ENCODE measurements around the gene GRIP2. TPM values are rescaled to one million over a fixed set of nuclear protein-coding genes. Genes with fewer than 3 reads are reported as not detected.

The GRIP2 gene
- total and polyA plus RNA-seq, 9 of the 15 experiments (the other 6 are each of a cell fraction or from before 2014, with no cell fraction given): 0.01 TPM; not detected in 7

DNA sequence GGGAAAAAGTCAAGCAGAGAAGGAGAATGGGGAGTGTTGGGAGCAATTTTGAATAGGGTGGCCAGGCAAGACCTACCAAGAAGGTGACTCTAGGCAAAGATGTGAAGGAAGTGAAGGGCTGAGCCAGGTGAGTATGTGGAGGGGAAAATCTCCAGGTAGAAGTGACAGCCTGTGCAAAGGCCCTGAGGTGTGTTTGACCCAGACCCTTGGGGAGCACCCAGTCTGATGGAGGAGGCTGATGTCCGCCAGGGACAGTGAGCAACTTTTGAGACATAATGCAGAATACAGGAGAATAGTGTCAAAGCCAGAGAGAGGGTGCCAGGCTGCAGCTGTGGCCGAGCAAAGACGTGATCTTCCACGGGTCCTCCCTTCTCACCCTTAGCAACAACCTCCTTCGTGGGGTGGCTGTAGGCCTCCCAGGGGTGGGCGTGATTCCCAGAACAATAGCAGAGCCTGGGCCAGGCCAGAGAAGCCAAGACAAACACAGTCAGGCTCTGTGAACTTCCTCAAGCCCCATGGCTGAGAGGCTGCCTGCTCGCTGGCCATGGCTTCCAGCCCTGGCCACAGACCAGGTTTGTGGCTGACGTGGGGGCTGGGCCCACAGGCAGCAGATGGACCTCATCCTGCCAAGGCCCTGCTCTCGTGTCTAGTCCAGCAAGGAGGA, 79.7 kb downstream of the GRIP2 start:
- Histone ChIP-seq H3K9ac (ENCODE audit: insufficient read depth in 1 of 2, low read depth in 2 of 2, low read length in 2 of 2) (peak overlapping the region in 1 of 2 experiments; percentile 12; a peak in 1 of 4 replicates), H3K9me3 (replicated peaks; ENCODE audit: control insufficient read depth, insufficient read depth, low read depth, low read length) (no peaks in the 10 kb centered on the region), H3K4me3 (no peak overlapping the region), H3K4me1 (replicated peaks in 1 of 2; ENCODE audit: control insufficient read depth in 2 of 2, insufficient read depth in 2 of 2, low read length in 2 of 2) (peaks cover 9 to 12% of the 10 kb centered on the region in 2 experiments; a peak in 3 of 5 replicates), H3K27ac (ENCODE audit: extremely low read depth, low read depth, low read length) (no peak overlapping the region), H3K36me3 (ENCODE audit: control insufficient read depth, insufficient read depth, low read length) (peaks cover 100% of the 10 kb centered on the region), H2AFZ (ENCODE audit: low read depth, low read length) (no peak overlapping the region), H3K79me2 (ENCODE audit: control insufficient read depth, insufficient read depth, low read length) (no peaks in the 10 kb centered on the region), H3K4me2 (ENCODE audit: insufficient read depth, low read length) (no peak overlapping the region), H3K27me3 (ENCODE audit: control insufficient read depth in 2 of 2, insufficient read depth in 2 of 2, low read length in 2 of 2) (no peaks in the 10 kb centered on the region), H3K9me1 (ENCODE audit: control insufficient read depth, insufficient read depth, low read length) (peaks cover 3% of the 10 kb centered on the region), H4K20me1 (replicated peaks; ENCODE audit: control insufficient read depth, insufficient read depth, low read length) (no peaks in the 10 kb centered on the region)
- 89% methylated on average over 9 of the region's 9 CpGs for WGBS (ENCODE audit: insufficient coverage, low coverage, missing lambda C conversion rate)
- intact Hi-C loops (cut with micrococcal nuclease) (loop anchor here (2.0 to 10.0 kb wide), 2 partner anchors 200 to 566 kb away; no protein-coding TSS in a partner anchor), in situ Hi-C loops (cut with MboI) (loop anchor here (5.0 kb wide), 1 partner anchor 258 kb away; no protein-coding TSS in a partner anchor)
- FAIRE-seq (no peak), DNase-seq (ENCODE audit: extremely low read depth in 1 of 4, low spot score in 3 of 4) (no peak), ATAC-seq (no peak)
- TF ChIP-seq MYNN (IDR thresholded peaks at IDR 0.05): 0 out of 2 replicates have a peak, but pooled peaks have one; percentile 10
- TF ChIP-seq MYNN (CRISPR knock-in tag; IDR thresholded peaks at IDR 0.05): no peak
- no peak for TF ChIP-seq ZNF41 (CRISPR knock-in tag; conservative IDR thresholded peaks at IDR 0.05)
- no peak for TF ChIP-seq CCNT2 (IDR thresholded peaks at IDR 0.05; ENCODE audit: borderline replicate concordance, extremely low read depth, insufficient read length, low read depth, low read length)
- no peak for TF ChIP-seq SMAD2 (IDR thresholded peaks at IDR 0.05; ENCODE audit: low read depth, low read length)
- peak; percentile 19 for TF ChIP-seq ZFP36 (IDR thresholded peaks at IDR 0.05; ENCODE audit: low read depth, low read length, partially characterized antibody)
- TF ChIP-seq NCOA4 (IDR thresholded peaks at IDR 0.05; ENCODE audit: partially characterized antibody): no peak
- 0 out of 2 replicates have a peak, but pooled peaks have one; percentile 44 for TF ChIP-seq POLR2A (conservative IDR thresholded peaks at IDR 0.05)
- TF ChIP-seq, protein P1, sequence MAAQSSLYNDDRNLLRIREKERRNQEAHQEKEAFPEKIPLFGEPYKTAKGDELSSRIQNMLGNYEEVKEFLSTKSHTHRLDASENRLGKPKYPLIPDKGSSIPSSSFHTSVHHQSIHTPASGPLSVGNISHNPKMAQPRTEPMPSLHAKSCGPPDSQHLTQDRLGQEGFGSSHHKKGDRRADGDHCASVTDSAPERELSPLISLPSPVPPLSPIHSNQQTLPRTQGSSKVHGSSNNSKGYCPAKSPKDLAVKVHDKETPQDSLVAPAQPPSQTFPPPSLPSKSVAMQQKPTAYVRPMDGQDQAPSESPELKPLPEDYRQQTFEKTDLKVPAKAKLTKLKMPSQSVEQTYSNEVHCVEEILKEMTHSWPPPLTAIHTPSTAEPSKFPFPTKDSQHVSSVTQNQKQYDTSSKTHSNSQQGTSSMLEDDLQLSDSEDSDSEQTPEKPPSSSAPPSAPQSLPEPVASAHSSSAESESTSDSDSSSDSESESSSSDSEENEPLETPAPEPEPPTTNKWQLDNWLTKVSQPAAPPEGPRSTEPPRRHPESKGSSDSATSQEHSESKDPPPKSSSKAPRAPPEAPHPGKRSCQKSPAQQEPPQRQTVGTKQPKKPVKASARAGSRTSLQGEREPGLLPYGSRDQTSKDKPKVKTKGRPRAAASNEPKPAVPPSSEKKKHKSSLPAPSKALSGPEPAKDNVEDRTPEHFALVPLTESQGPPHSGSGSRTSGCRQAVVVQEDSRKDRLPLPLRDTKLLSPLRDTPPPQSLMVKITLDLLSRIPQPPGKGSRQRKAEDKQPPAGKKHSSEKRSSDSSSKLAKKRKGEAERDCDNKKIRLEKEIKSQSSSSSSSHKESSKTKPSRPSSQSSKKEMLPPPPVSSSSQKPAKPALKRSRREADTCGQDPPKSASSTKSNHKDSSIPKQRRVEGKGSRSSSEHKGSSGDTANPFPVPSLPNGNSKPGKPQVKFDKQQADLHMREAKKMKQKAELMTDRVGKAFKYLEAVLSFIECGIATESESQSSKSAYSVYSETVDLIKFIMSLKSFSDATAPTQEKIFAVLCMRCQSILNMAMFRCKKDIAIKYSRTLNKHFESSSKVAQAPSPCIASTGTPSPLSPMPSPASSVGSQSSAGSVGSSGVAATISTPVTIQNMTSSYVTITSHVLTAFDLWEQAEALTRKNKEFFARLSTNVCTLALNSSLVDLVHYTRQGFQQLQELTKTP (IDR thresholded peaks at IDR 0.05; ENCODE audit: low read depth in 1 of 2, partially characterized antibody in 2 of 2): no peak
- TF ChIP-seq RBM25 (IDR thresholded peaks at IDR 0.05; ENCODE audit: low read depth, low read length, severe bottlenecking): peak; percentile 55
- TF ChIP-seq LCOR (CRISPR knock-in tag; IDR thresholded peaks at IDR 0.05): 0 out of 2 replicates have a peak, but pooled peaks have one; percentile 23
- peak; percentile 69 for TF ChIP-seq POLR2G (IDR thresholded peaks at IDR 0.05; ENCODE audit: low read depth, low read length)
- ChIA-PET POLR2A (interaction anchor here (0.6 to 1.1 kb wide), 4 partner anchors 19 to 520 kb away, joined by 3 to 4 read pairs (median 3); no protein-coding TSS in a partner anchor), CTCF (ENCODE audit: low intra/inter-chr PET ratio) (interaction anchor here (2.3 to 4.7 kb wide), 3 partner anchors 199 to 563 kb away, joined by 13 to 69 read pairs (median 55); no protein-coding TSS in a partner anchor)
- TSS peak; percentile 13 for BruUV-seq (replicated peaks)

Data from K562 (cell line).